CD14-positive monocyte (primary cell): ENCODE data around the gene SEC14L2. TPM values are rescaled to one million over a fixed set of nuclear protein-coding genes. Genes with fewer than 3 reads are reported as not detected.

Experiments used
- DNase-seq, 3 donors: peaks; one replicate each; pipeline ENCODE4 v3.0.0-alpha.2; 2011 to 2022
- H2AFZ ChIP-seq: 2 replicates; pipeline ENCODE4 v1.6.0; 2012; ENCODE audit warnings: mild to moderate bottlenecking, low read depth, low read length, inconsistent platforms; ENCODE audit not compliant: insufficient read depth, poor library complexity, severe bottlenecking
- H3K27ac ChIP-seq, 2 donors: 1 replicate in 1 of 2; 2 replicates in 1 of 2; pipeline ENCODE4 v1.5.1; 2012 to 2013; ENCODE audit warnings: low read length in 2 of 2, control low read depth in 1 of 2, inconsistent platforms in 1 of 2, low read depth in 1 of 2, mild to moderate bottlenecking in 1 of 2
- H3K27me3 ChIP-seq, 2 donors: one replicate each; pipeline versions ENCODE4 v1.6.0 to v1.6.1; 2011 to 2013; ENCODE audit warnings: low read length in 2 of 2; ENCODE audit not compliant: control insufficient read depth in 2 of 2, insufficient read depth in 2 of 2
- H3K36me3 ChIP-seq, 2 donors: replicated peaks in 1 of 2; 1 replicate in 1 of 2; 2 replicates in 1 of 2; pipeline versions ENCODE4 v1.5.1 to v1.6.1; 2012 to 2013; ENCODE audit warnings: low read length in 2 of 2, control low read depth in 1 of 2, inconsistent platforms in 1 of 2, mild to moderate bottlenecking in 1 of 2; ENCODE audit not compliant: insufficient read depth in 2 of 2, control insufficient read depth in 1 of 2
- H3K4me1 ChIP-seq, 2 donors: 1 replicate in 1 of 2; 2 replicates in 1 of 2; pipeline versions ENCODE4 v1.5.1 to v1.6.1; 2012 to 2013; ENCODE audit warnings: low read length in 2 of 2, control low read depth in 1 of 2, inconsistent platforms in 1 of 2, mild to moderate bottlenecking in 1 of 2, moderate library complexity in 1 of 2; ENCODE audit not compliant: insufficient read depth in 2 of 2, control insufficient read depth in 1 of 2
- H3K4me2 ChIP-seq: replicated peaks from 2 replicates; pipeline ENCODE3; 2012; ENCODE audit warnings: low read length, moderate library complexity, mild to moderate bottlenecking; ENCODE audit not compliant: poor library complexity, severe bottlenecking; ENCODE audit errors: extremely low read depth
- H3K4me3 ChIP-seq, 3 experiments: fragments of 200-600 bp in 1 of 3; sonication (generic) in 1 of 3; replicated peaks in 1 of 3; 1 replicate in 2 of 3; 2 replicates in 1 of 3; pipeline ENCODE4 v1.5.1; 2011 to 2013; ENCODE audit warnings: low read length in 3 of 3, mild to moderate bottlenecking in 3 of 3, control low read depth in 2 of 3, low read depth in 2 of 3, inconsistent platforms in 1 of 3, moderate library complexity in 1 of 3
- H3K79me2 ChIP-seq: 2 replicates; pipeline ENCODE4 v1.6.0; 2012; ENCODE audit warnings: mild to moderate bottlenecking, control low read depth, inconsistent platforms, low read length, moderate library complexity; ENCODE audit not compliant: insufficient read depth
- H3K9ac ChIP-seq: 2 replicates; pipeline ENCODE4 v1.6.0; 2017; ENCODE audit warnings: low read length, mild to moderate bottlenecking; ENCODE audit not compliant: insufficient read depth, poor library complexity, severe bottlenecking
- H3K9me3 ChIP-seq, 2 donors: replicated peaks in 1 of 2; 1 replicate in 1 of 2; 2 replicates in 1 of 2; pipeline versions ENCODE4 v1.5.1 to v1.6.1; 2012 to 2013; ENCODE audit warnings: low read length in 2 of 2, control low read depth in 1 of 2; ENCODE audit not compliant: control insufficient read depth in 1 of 2, insufficient read depth in 1 of 2
- H4K20me1 ChIP-seq: 2 replicates; pipeline ENCODE4 v1.6.0; 2012; ENCODE audit warnings: mild to moderate bottlenecking, low read length, control low read depth, moderate library complexity; ENCODE audit not compliant: insufficient read depth
- H3K27ac Mint-ChIP-seq, 7 donors: one replicate each; pipeline ENCODE4 v1.8.0; 2020; ENCODE audit warnings: mild to moderate bottlenecking in 7 of 7, mixed read lengths in 7 of 7, moderate library complexity in 6 of 7, inconsistent platforms in 2 of 7
- H3K27me3 Mint-ChIP-seq, 3 donors: one replicate each; pipeline ENCODE4 v1.8.0; 2021 to 2022; ENCODE audit warnings: low read depth in 3 of 3, mild to moderate bottlenecking in 3 of 3, mixed read lengths in 3 of 3, moderate library complexity in 3 of 3, inconsistent platforms in 1 of 3
- H3K36me3 Mint-ChIP-seq, 2 donors: one replicate each; pipeline ENCODE4 v1.8.0; 2020; ENCODE audit warnings: mixed read lengths in 2 of 2, inconsistent platforms in 1 of 2, mild to moderate bottlenecking in 1 of 2
- H3K4me1 Mint-ChIP-seq: one replicate; pipeline ENCODE4 v1.8.0; 2020; ENCODE audit warnings: mild to moderate bottlenecking, mixed read lengths
- H3K4me3 Mint-ChIP-seq, 2 donors: one replicate each; pipeline ENCODE4 v1.8.0; 2020; ENCODE audit warnings: mild to moderate bottlenecking in 2 of 2, mixed read lengths in 2 of 2, moderate library complexity in 1 of 2
- H3K9me3 Mint-ChIP-seq, 7 donors: one replicate each; pipeline ENCODE4 v1.8.0; 2020 to 2022; ENCODE audit warnings: mixed read lengths in 7 of 7, mild to moderate bottlenecking in 6 of 7, moderate library complexity in 6 of 7, inconsistent platforms in 2 of 7
- WGBS: methylation state at CpG from one replicate; pipeline ENCODE4 v1.1.5; 2013; ENCODE audit warnings: missing lambda C conversion rate; ENCODE audit not compliant: insufficient coverage; 5-methylcytosine and 5-hydroxymethylcytosine counted together
- intact Hi-C, 2 donors: fragments of 100-400 bp; cut with micrococcal nuclease; formaldehyde crosslinking; loops; one replicate each; pipeline versions ENCODE4 v1.15.0 to v1.15.1; 2023
- polyA plus RNA-seq, 3 donors: library from polyadenylated mRNA; depleted of rRNA in 1 of 3; unstranded in 2 of 3; stranded (reverse) in 1 of 3; fragments of 300-500 nt in 2 of 3; fragments of >200 nt in 1 of 3; fragmentation: Illumina TruSeq in 2 of 3; gene quantifications; 1 replicate in 2 of 3; 2 replicates in 1 of 3; pipeline ENCODE4 v1.2.3, GENCODE V29; 2012 to 2021
- TF ChIP-seq, protein P1 (sequence below): fragments of 200-600 bp; IDR thresholded peaks from one replicate; pipeline ENCODE4 v1.8.0; 2022; ENCODE audit warnings: antibody characterized with exemption, mild to moderate bottlenecking

SEC14L2 gene
- polyA plus RNA-seq, 3 donors: 0.03 TPM; not detected in 1

DNA sequence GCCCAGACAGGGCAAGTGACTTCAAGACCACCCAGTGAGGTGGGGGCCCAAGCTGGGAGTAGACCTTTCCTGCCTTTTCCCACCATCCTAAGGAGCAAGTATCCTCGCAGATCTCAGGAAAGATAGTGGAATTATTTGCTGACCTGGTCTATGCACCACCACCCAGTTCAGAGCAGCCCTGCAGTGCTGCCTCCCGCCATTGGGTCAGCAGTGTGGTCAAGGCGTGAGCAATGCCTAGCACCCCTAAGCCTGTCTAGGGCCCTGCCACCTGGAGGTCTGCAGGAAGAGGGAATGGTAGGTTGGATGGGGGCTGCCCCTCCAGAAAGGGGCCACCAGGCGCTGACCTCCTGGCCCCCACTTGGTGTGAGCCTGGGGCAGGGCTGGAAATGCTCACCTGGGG lies 35.3 kb downstream of the SEC14L2 start:
- peaks cover 3 to 12% of the 10 kb centered on the region in 2 donors for H3K36me3 Mint-ChIP-seq
- Histone ChIP-seq H3K4me1 (peaks cover 5 to 6% of the 10 kb centered on the region in 2 donors), H3K4me3 (no peak overlapping the region), H3K27me3 (peaks cover 0 to 2% of the 10 kb centered on the region in 2 donors), H3K9me3 (peaks cover 7 to 13% of the 10 kb centered on the region in 2 donors), H3K79me2 (no peaks in the 10 kb centered on the region), H3K36me3 (no peaks in the 10 kb centered on the region), H3K4me2 (no peak overlapping the region), H3K9ac (no peak overlapping the region), H3K27ac (no peak overlapping the region), H2AFZ (no peak overlapping the region), H4K20me1 (no peaks in the 10 kb centered on the region)
- no peak overlapping the region for H3K4me3 Mint-ChIP-seq
- no peak for DNase-seq
- TF ChIP-seq, protein P1, sequence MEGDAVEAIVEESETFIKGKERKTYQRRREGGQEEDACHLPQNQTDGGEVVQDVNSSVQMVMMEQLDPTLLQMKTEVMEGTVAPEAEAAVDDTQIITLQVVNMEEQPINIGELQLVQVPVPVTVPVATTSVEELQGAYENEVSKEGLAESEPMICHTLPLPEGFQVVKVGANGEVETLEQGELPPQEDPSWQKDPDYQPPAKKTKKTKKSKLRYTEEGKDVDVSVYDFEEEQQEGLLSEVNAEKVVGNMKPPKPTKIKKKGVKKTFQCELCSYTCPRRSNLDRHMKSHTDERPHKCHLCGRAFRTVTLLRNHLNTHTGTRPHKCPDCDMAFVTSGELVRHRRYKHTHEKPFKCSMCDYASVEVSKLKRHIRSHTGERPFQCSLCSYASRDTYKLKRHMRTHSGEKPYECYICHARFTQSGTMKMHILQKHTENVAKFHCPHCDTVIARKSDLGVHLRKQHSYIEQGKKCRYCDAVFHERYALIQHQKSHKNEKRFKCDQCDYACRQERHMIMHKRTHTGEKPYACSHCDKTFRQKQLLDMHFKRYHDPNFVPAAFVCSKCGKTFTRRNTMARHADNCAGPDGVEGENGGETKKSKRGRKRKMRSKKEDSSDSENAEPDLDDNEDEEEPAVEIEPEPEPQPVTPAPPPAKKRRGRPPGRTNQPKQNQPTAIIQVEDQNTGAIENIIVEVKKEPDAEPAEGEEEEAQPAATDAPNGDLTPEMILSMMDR: no peak
- WGBS: 85% methylated on average over 4 of the region's 4 CpGs
- peaks cover 4% of the 10 kb centered on the region for H3K4me1 Mint-ChIP-seq
- H3K9me3 Mint-ChIP-seq: peaks cover 7 to 14% (median 8%) of the 10 kb centered on the region in 7 donors
- H3K27ac Mint-ChIP-seq: no peak overlapping the region
- peaks cover 1 to 8% (median 6%) of the 10 kb centered on the region in 3 donors for H3K27me3 Mint-ChIP-seq
- intact Hi-C loops: no loop called here

DNA sequence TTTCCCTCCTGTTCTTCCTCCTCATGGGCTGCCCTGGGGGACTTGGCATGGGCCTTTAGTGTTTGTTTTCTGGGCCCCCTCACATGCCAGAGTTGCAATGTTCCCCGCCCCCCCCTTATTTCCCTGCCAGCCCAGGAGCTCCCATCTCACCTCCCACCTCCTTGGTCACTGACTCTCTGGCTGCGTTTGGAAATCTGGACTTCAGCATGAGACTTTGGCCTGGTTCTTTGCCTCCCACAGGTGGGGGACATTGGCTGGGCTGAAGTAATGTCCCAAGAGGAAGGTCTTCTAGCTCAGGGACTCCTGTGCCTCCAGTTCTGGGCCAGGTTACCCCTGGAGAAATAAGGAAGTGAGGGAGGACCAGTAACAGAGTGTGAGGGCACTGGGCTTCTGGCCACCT lies 35.7 kb downstream of the SEC14L2 start:
- Histone ChIP-seq H2AFZ (no peak overlapping the region), H3K4me3 (no peak overlapping the region), H3K4me2 (no peak overlapping the region), H4K20me1 (no peaks in the 10 kb centered on the region), H3K36me3 (no peaks in the 10 kb centered on the region), H3K27me3 (peaks cover 0 to 2% of the 10 kb centered on the region in 2 donors), H3K79me2 (no peaks in the 10 kb centered on the region), H3K27ac (no peak overlapping the region), H3K9ac (no peak overlapping the region), H3K4me1 (peaks cover 5 to 6% of the 10 kb centered on the region in 2 donors), H3K9me3 (peaks cover 7 to 13% of the 10 kb centered on the region in 2 donors)
- intact Hi-C loops: no loop called here
- TF ChIP-seq, protein P1: no peak
- Mint-ChIP-seq H3K27ac (no peak overlapping the region), H3K4me1 (peaks cover 4% of the 10 kb centered on the region), H3K27me3 (peaks cover 1 to 11% (median 9%) of the 10 kb centered on the region in 3 donors), H3K9me3 (peaks cover 7 to 14% (median 8%) of the 10 kb centered on the region in 7 donors), H3K36me3 (peaks cover 3 to 10% of the 10 kb centered on the region in 2 donors), H3K4me3 (no peak overlapping the region)
- WGBS: 86% methylated on average over 1 of the region's 2 CpGs
- DNase-seq: no peak
